DOHH2 (cell line): ENCODE data around the gene SSX4.
"Not testable (repeated sequence)": the region's sequence is repeated elsewhere in the genome, so short reads cannot be mapped to it uniquely, and the experiment has no call there.

Experiments
- EZH2phosphoT487 ChIP-seq: fragments of 200-600 bp; sonication (generic); IDR thresholded peaks from 2 replicates; pipeline ENCODE4 v1.6.1; 2017; ENCODE audit warnings: borderline replicate concordance, mild to moderate bottlenecking, antibody characterized with exemption, low read length, moderate library complexity, mixed read lengths
- TF ChIP-seq, protein P1 (sequence below): fragments of 200-600 bp; sonication (generic); IDR thresholded peaks from one replicate; pipeline ENCODE4 v1.5.1; 2014; ENCODE audit warnings: antibody characterized with exemption, mild to moderate bottlenecking, low read depth, low read length; ENCODE audit not compliant: poor library complexity, severe bottlenecking

DNA sequence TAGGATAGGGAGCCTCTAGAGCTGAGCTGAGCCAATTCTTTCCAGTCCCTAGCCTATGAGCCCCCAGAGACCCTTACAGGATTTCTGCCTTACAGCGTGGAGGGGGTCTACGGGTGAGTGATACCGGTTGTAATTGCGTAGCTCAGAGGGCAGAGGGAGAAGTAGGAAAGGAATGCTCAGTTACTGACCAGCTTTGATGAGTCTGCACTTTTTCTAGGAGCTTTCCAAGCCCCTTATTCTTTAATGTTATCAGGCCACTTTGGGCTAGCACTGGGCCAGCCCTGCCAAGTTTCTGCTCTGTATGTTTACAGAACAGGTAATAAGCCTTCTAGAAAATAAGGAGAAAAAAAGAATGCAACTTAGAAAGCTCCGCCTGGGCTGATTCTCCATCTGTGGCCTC lies 46.3 kb downstream of the SSX4 start:
- TF ChIP-seq, protein P1, sequence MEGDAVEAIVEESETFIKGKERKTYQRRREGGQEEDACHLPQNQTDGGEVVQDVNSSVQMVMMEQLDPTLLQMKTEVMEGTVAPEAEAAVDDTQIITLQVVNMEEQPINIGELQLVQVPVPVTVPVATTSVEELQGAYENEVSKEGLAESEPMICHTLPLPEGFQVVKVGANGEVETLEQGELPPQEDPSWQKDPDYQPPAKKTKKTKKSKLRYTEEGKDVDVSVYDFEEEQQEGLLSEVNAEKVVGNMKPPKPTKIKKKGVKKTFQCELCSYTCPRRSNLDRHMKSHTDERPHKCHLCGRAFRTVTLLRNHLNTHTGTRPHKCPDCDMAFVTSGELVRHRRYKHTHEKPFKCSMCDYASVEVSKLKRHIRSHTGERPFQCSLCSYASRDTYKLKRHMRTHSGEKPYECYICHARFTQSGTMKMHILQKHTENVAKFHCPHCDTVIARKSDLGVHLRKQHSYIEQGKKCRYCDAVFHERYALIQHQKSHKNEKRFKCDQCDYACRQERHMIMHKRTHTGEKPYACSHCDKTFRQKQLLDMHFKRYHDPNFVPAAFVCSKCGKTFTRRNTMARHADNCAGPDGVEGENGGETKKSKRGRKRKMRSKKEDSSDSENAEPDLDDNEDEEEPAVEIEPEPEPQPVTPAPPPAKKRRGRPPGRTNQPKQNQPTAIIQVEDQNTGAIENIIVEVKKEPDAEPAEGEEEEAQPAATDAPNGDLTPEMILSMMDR = not testable (repeated sequence)
- TF ChIP-seq EZH2phosphoT487 = not testable (repeated sequence)
